ENCODE measurements around the gene QKI. TPM values are rescaled to one million over a fixed set of nuclear protein-coding genes. Genes with fewer than 3 reads are reported as not detected.

QKI gene
- total RNA-seq, 1 experiment from 2014 or later, result 0.04 TPM

DNA sequence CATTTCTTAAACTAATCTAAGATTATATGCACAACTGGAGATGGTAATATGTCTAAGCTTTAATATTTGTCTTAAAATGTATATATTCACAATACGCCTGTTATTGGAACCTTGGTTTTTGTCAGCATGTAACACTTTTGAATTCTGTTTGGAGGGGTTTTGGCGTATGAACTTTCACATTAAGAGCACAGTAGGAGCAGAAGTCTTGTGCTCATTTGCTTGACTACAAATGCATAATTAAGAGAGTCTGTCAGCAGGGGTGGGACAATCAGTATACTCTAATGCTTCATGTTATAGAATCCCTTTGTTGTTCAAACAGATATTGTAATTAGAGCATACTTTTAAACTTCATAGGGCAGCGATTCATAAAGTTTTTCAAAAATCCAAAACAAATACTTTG, 112.8 kb downstream of the QKI start:
- no peak overlapping the region for H3K27ac ChIP-seq (ENCODE audit: low read length)
- H3K4me1 ChIP-seq (ENCODE audit: low read length), result no peaks in the 10 kb centered on the region
- H3K4me2 ChIP-seq (ENCODE audit: low read depth, low read length, poor library complexity, severe bottlenecking), result no peak overlapping the region
- H4K20me1 ChIP-seq (ENCODE audit: insufficient read depth, low read depth, low read length), result no peaks in the 10 kb centered on the region
- H3K9ac ChIP-seq (ENCODE audit: low read length), result no peak overlapping the region
- no peaks in the 10 kb centered on the region for H3K27me3 ChIP-seq (ENCODE audit: low read length)
- no peaks in the 10 kb centered on the region; the same call in 1 of the 2 replicates for H3K9me2 ChIP-seq (replicated peaks; ENCODE audit: insufficient read depth, low read length)
- H3K9me3 ChIP-seq (ENCODE audit: low read length), result peaks cover 13% of the 10 kb centered on the region
- H3K79me2 ChIP-seq (ENCODE audit: low read length), result no peaks in the 10 kb centered on the region
- no peak overlapping the region for H3K4me3 ChIP-seq (ENCODE audit: low read length)
- DNase-seq, result no peak
- no peak overlapping the region for H2AFZ ChIP-seq (ENCODE audit: low read length)
- no peaks in the 10 kb centered on the region for H3K36me3 ChIP-seq (ENCODE audit: insufficient read depth, low read length)

DNA sequence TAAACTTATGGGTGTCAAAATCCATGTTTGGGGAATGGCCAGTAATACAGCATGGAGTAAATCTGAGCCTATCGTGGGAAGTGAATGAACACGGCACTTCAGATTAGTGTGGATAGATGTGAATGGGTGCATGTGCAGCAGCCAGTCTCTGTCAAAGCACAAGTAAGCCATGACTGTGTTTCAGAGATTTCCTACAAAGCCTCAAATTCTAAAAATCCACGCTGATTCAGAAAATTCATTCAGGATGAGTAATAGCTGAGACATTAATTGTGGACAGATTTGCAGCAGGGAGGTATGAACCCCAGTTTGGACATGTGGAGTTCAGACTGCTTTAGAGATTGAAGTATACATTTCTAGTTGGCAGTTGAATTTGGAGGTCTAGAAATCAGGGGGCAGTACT, 115.1 kb downstream of the QKI start:
- no peaks in the 10 kb centered on the region for H3K27me3 ChIP-seq (ENCODE audit: low read length)
- no peaks in the 10 kb centered on the region for H3K36me3 ChIP-seq (ENCODE audit: insufficient read depth, low read length)
- no peak overlapping the region for H3K4me2 ChIP-seq (ENCODE audit: low read depth, low read length, poor library complexity, severe bottlenecking)
- H3K79me2 ChIP-seq (ENCODE audit: low read length), result no peaks in the 10 kb centered on the region
- H3K4me1 ChIP-seq (ENCODE audit: low read length), result no peaks in the 10 kb centered on the region
- no peak overlapping the region for H3K9ac ChIP-seq (ENCODE audit: low read length)
- no peak overlapping the region for H2AFZ ChIP-seq (ENCODE audit: low read length)
- no peak overlapping the region for H3K27ac ChIP-seq (ENCODE audit: low read length)
- H4K20me1 ChIP-seq (ENCODE audit: insufficient read depth, low read depth, low read length), result no peaks in the 10 kb centered on the region
- no peaks in the 10 kb centered on the region for H3K9me2 ChIP-seq (replicated peaks; ENCODE audit: insufficient read depth, low read length)
- no peak for DNase-seq
- H3K4me3 ChIP-seq (ENCODE audit: low read length), result no peak overlapping the region
- peaks cover 17% of the 10 kb centered on the region for H3K9me3 ChIP-seq (ENCODE audit: low read length)

DNA sequence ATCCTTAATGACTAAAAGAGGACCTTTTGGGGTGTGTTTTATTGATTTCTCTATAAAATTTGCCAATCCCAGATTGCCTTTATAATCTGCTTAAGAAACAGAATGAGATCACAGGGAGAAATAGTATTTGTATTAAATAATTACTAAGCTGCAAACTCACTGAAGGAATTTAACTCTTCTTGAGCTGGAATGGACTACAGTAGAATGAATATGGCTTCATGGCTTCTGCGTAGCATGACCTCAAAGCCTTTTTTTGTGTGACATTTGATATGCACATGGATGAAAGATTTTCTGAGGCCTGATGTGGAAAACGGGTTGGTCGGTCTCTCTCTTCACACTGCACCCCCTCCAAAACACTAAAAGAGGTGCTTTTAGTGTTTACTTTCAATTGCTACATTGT, 115.9 kb downstream of the QKI start:
- Histone ChIP-seq H4K20me1 (ENCODE audit: insufficient read depth, low read depth, low read length) (no peaks in the 10 kb centered on the region), H3K9me3 (ENCODE audit: low read length) (peaks cover 17% of the 10 kb centered on the region), H3K4me3 (ENCODE audit: low read length) (no peak overlapping the region), H3K9ac (ENCODE audit: low read length) (no peak overlapping the region), H3K9me2 (replicated peaks; ENCODE audit: insufficient read depth, low read length) (no peaks in the 10 kb centered on the region), H3K79me2 (ENCODE audit: low read length) (no peaks in the 10 kb centered on the region), H3K27me3 (ENCODE audit: low read length) (no peaks in the 10 kb centered on the region), H3K4me1 (ENCODE audit: low read length) (no peaks in the 10 kb centered on the region), H3K4me2 (ENCODE audit: low read depth, low read length, poor library complexity, severe bottlenecking) (no peak overlapping the region), H2AFZ (ENCODE audit: low read length) (no peak overlapping the region), H3K36me3 (ENCODE audit: insufficient read depth, low read length) (no peaks in the 10 kb centered on the region), H3K27ac (ENCODE audit: low read length) (no peak overlapping the region)
- no peak for DNase-seq

DNA sequence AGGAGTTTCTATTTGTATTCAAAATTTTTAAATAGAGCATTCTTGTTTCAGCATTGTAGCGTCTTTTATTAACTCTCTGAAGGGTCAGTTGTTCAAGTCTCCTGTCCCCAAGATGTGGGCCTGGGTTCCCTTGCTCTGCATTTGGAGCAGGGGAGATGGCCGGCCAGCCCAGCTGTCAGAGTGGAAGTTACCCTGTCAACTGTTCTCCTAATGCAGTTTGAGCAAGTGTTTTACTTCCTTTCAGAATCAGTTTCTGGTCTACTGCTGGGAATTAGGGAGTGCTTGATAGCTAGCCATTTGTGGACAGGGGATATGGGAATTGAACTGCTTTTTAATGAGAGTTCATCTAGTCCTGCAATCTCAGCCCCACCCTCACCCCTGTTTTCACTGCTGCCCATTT, 116.6 kb downstream of the QKI start:
- H3K79me2 ChIP-seq (ENCODE audit: low read length), result no peaks in the 10 kb centered on the region
- no peak overlapping the region for H3K9ac ChIP-seq (ENCODE audit: low read length)

DNA sequence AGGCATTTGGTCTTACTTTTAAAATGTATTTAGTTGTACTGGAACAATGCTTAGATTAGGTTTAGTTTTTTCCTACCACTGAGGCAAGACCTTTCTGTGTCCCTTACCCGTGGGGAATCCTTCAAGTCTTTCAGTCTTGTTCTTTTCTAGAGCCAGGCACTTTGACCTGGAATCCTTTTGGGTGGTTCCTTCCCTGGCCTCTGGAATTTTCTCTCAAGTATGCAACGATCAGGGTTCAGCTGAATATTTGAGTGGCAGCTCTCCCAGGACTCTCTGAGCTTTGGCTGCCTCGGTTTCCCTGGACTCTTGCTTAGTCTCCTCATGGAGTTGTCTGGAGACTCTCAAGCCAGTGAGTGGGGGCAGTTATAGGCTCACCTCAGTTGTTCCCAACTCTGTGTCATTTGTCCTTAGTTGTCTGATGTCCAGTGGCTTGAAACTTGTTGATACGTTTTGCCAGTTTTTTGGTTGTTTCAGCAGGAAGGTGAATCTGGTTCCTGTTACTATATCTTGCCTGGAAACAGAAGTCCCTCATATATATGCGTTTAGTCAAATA, 118.1 kb downstream of the QKI start:
- no peak overlapping the region for H3K4me2 ChIP-seq (ENCODE audit: low read depth, low read length, poor library complexity, severe bottlenecking)
- no peak overlapping the region for H3K4me3 ChIP-seq (ENCODE audit: low read length)
- no peak overlapping the region for H3K9ac ChIP-seq (ENCODE audit: low read length)
- no peaks in the 10 kb centered on the region for H3K9me2 ChIP-seq (replicated peaks; ENCODE audit: insufficient read depth, low read length)
- peaks cover 30% of the 10 kb centered on the region for H3K9me3 ChIP-seq (ENCODE audit: low read length)
- H3K79me2 ChIP-seq (ENCODE audit: low read length), result no peaks in the 10 kb centered on the region
- H3K27me3 ChIP-seq (ENCODE audit: low read length), result no peaks in the 10 kb centered on the region
- no peak overlapping the region for H2AFZ ChIP-seq (ENCODE audit: low read length)
- no peaks in the 10 kb centered on the region for H4K20me1 ChIP-seq (ENCODE audit: insufficient read depth, low read depth, low read length)
- H3K27ac ChIP-seq (ENCODE audit: low read length), result no peak overlapping the region
- H3K36me3 ChIP-seq (ENCODE audit: insufficient read depth, low read length), result no peaks in the 10 kb centered on the region
- no peaks in the 10 kb centered on the region for H3K4me1 ChIP-seq (ENCODE audit: low read length)
- DNase-seq, result no peak

More for the DNA sequence above, 116.6 kb downstream of the QKI start:
- Histone ChIP-seq H3K36me3 (ENCODE audit: insufficient read depth, low read length) (no peaks in the 10 kb centered on the region), H3K27ac (ENCODE audit: low read length) (no peak overlapping the region), H3K4me2 (ENCODE audit: low read depth, low read length, poor library complexity, severe bottlenecking) (no peak overlapping the region), H3K9me2 (replicated peaks; ENCODE audit: insufficient read depth, low read length) (no peaks in the 10 kb centered on the region), H3K4me3 (ENCODE audit: low read length) (no peak overlapping the region), H3K9me3 (ENCODE audit: low read length) (peaks cover 17% of the 10 kb centered on the region), H3K27me3 (ENCODE audit: low read length) (no peaks in the 10 kb centered on the region), H2AFZ (ENCODE audit: low read length) (no peak overlapping the region), H3K4me1 (ENCODE audit: low read length) (no peaks in the 10 kb centered on the region), H4K20me1 (ENCODE audit: insufficient read depth, low read depth, low read length) (no peaks in the 10 kb centered on the region)
- DNase-seq, result no peak

DNA sequence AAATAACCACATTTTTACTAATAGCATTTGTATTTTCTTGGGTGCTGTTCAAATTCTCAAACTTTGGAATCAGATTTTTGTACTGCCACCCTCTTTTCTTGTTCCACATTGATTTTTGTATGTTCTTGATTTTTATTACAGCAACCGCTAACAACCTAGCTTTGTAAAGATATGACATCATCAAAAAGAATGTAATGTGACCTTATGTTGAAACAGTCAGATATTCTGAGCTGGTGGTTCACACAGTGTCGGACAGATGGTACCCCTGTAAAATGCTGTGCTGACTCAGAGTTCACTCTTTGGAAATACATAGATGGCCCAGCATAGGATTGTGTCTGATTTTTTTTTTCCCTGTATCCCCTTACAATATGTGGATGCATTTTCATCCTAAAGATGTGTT, 118.9 kb downstream of the QKI start:
- H3K9ac ChIP-seq (ENCODE audit: low read length), result no peak overlapping the region
- peaks cover 31% of the 10 kb centered on the region for H3K9me3 ChIP-seq (ENCODE audit: low read length)
- no peaks in the 10 kb centered on the region for H4K20me1 ChIP-seq (ENCODE audit: insufficient read depth, low read depth, low read length)
- H3K27ac ChIP-seq (ENCODE audit: low read length), result no peak overlapping the region
- H3K9me2 ChIP-seq (replicated peaks; ENCODE audit: insufficient read depth, low read length), result no peaks in the 10 kb centered on the region
- no peak for DNase-seq
- no peaks in the 10 kb centered on the region for H3K36me3 ChIP-seq (ENCODE audit: insufficient read depth, low read length)
- H3K79me2 ChIP-seq (ENCODE audit: low read length), result no peaks in the 10 kb centered on the region
- no peak overlapping the region for H2AFZ ChIP-seq (ENCODE audit: low read length)
- no peaks in the 10 kb centered on the region for H3K4me1 ChIP-seq (ENCODE audit: low read length)
- no peak overlapping the region for H3K4me2 ChIP-seq (ENCODE audit: low read depth, low read length, poor library complexity, severe bottlenecking)
- no peaks in the 10 kb centered on the region for H3K27me3 ChIP-seq (ENCODE audit: low read length)
- H3K4me3 ChIP-seq (ENCODE audit: low read length), result no peak overlapping the region

DNA sequence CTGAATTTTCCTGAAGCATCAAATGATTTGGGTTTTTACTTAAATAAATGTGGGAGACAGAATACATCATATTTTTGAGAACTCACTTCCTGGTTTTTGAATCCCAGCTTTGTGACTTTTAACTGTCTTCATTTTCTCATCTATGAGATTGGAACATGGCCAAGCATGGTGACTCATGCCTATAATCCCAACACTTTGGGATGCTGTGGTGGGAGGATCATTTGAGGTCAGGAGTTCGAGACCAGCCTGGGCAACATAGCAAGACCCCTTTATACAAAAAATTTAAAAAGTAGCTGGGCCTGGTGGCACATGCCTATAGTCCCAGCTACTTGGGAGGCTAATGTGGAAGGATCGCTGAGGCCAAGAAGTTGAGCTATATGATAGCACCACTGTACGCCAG, 122.3 kb downstream of the QKI start:
- H3K36me3 ChIP-seq (ENCODE audit: insufficient read depth, low read length), result no peaks in the 10 kb centered on the region
- H3K79me2 ChIP-seq (ENCODE audit: low read length), result no peaks in the 10 kb centered on the region
- no peak overlapping the region for H3K4me3 ChIP-seq (ENCODE audit: low read length)
- peaks cover 28% of the 10 kb centered on the region for H3K9me3 ChIP-seq (ENCODE audit: low read length)
- no peaks in the 10 kb centered on the region for H3K4me1 ChIP-seq (ENCODE audit: low read length)
- H3K4me2 ChIP-seq (ENCODE audit: low read depth, low read length, poor library complexity, severe bottlenecking), result no peak overlapping the region
- no peaks in the 10 kb centered on the region for H3K9me2 ChIP-seq (replicated peaks; ENCODE audit: insufficient read depth, low read length)
- H3K9ac ChIP-seq (ENCODE audit: low read length), result no peak overlapping the region
- no peak overlapping the region for H2AFZ ChIP-seq (ENCODE audit: low read length)
- H3K27me3 ChIP-seq (ENCODE audit: low read length), result no peaks in the 10 kb centered on the region
- H3K27ac ChIP-seq (ENCODE audit: low read length), result no peak overlapping the region
- no peak for DNase-seq
- H4K20me1 ChIP-seq (ENCODE audit: insufficient read depth, low read depth, low read length), result no peaks in the 10 kb centered on the region

DNA sequence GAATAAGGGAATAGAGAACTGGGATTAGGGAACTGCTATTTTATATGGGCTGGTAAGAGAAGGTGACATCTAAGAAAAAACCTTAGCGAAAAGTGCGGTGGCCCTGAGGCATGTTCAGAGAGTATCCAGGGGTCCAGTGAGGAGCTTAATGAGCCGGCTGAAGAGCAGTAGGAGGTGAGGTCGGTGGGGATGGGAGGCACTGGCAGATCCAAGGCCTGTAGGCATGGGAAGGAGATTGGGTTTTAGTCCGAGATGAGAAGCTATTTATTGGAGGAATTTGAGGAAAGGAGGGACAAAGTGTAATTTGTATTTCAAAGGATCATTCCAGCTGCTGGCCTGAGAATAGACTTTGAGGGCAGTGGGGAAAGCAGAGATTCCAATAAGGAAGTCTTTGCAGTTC, 123.8 kb downstream of the QKI start:
- Histone ChIP-seq H3K4me1 (ENCODE audit: low read length) (no peaks in the 10 kb centered on the region), H4K20me1 (ENCODE audit: insufficient read depth, low read depth, low read length) (no peaks in the 10 kb centered on the region), H3K27ac (ENCODE audit: low read length) (no peak overlapping the region), H3K9me3 (ENCODE audit: low read length) (peaks cover 25% of the 10 kb centered on the region), H3K9ac (ENCODE audit: low read length) (no peak overlapping the region), H2AFZ (ENCODE audit: low read length) (no peak overlapping the region), H3K79me2 (ENCODE audit: low read length) (no peaks in the 10 kb centered on the region), H3K9me2 (replicated peaks; ENCODE audit: insufficient read depth, low read length) (no peaks in the 10 kb centered on the region), H3K4me3 (ENCODE audit: low read length) (no peak overlapping the region), H3K36me3 (ENCODE audit: insufficient read depth, low read length) (no peaks in the 10 kb centered on the region), H3K27me3 (ENCODE audit: low read length) (no peaks in the 10 kb centered on the region), H3K4me2 (ENCODE audit: low read depth, low read length, poor library complexity, severe bottlenecking) (no peak overlapping the region)
- no peak for DNase-seq
